IPS-18a (cell line): ENCODE measurements around the gene TGM2.

Source experiments
- H3K27ac ChIP-seq: one replicate; pipeline ENCODE4 v1.5.1; 2013; ENCODE audit warnings: low read length
- H3K27me3 ChIP-seq: one replicate; pipeline ENCODE4 v1.6.1; 2013; ENCODE audit warnings: mild to moderate bottlenecking, low read length; ENCODE audit not compliant: control insufficient read depth, insufficient read depth
- H3K36me3 ChIP-seq: one replicate; pipeline ENCODE4 v1.6.1; 2013; ENCODE audit warnings: low read depth, low read length; ENCODE audit not compliant: control insufficient read depth
- H3K4me1 ChIP-seq: one replicate; pipeline ENCODE4 v1.6.1; 2013; ENCODE audit warnings: low read depth, low read length; ENCODE audit not compliant: control insufficient read depth
- H3K4me3 ChIP-seq: one replicate; pipeline ENCODE4 v1.5.1; 2013; ENCODE audit warnings: low read length
- H3K9ac ChIP-seq: one replicate; pipeline ENCODE4 v1.6.1; 2013; ENCODE audit warnings: mild to moderate bottlenecking, low read length, moderate library complexity
- H3K9me3 ChIP-seq: one replicate; pipeline ENCODE4 v1.6.1; 2013; ENCODE audit warnings: low read depth, low read length; ENCODE audit not compliant: control insufficient read depth

The TGM2 gene

GRCh38 chr20:38137441-38138037 is 27.5 kb downstream of the TGM2 start:
- Histone ChIP-seq H3K9me3 (no peaks in the 10 kb centered on the region), H3K9ac (no peak overlapping the region), H3K4me1 (peaks cover 3% of the 10 kb centered on the region), H3K27me3 (no peaks in the 10 kb centered on the region), H3K4me3 (no peak overlapping the region), H3K27ac (no peak overlapping the region), H3K36me3 (no peaks in the 10 kb centered on the region)

- no peak overlapping the region for H3K27ac ChIP-seq
- peaks cover 3% of the 10 kb centered on the region for H3K4me1 ChIP-seq
- H3K9ac ChIP-seq, result no peak overlapping the region
- no peaks in the 10 kb centered on the region for H3K36me3 ChIP-seq
- H3K9me3 ChIP-seq, result no peaks in the 10 kb centered on the region
- no peak overlapping the region for H3K4me3 ChIP-seq
- no peaks in the 10 kb centered on the region for H3K27me3 ChIP-seq
These were observed 28.4 kb downstream of the TGM2 start for GRCh38 chr20:38136421-38137245.

GRCh38 chr20:38135651-38136420 is 29.2 kb downstream of the TGM2 start:
- no peak overlapping the region for H3K27ac ChIP-seq
- no peak overlapping the region for H3K9ac ChIP-seq
- H3K27me3 ChIP-seq, result no peaks in the 10 kb centered on the region
- H3K36me3 ChIP-seq, result no peaks in the 10 kb centered on the region
- no peaks in the 10 kb centered on the region for H3K9me3 ChIP-seq
- H3K4me1 ChIP-seq, result peaks cover 3% of the 10 kb centered on the region
- no peak overlapping the region for H3K4me3 ChIP-seq

- no peak overlapping the region for H3K9ac ChIP-seq
- H3K36me3 ChIP-seq, result no peaks in the 10 kb centered on the region
- H3K4me1 ChIP-seq, result peaks cover 3% of the 10 kb centered on the region
- H3K9me3 ChIP-seq, result no peaks in the 10 kb centered on the region
- no peak overlapping the region for H3K27ac ChIP-seq
- no peak overlapping the region for H3K4me3 ChIP-seq
- no peaks in the 10 kb centered on the region for H3K27me3 ChIP-seq
These were observed 29.8 kb downstream of the TGM2 start for GRCh38 chr20:38135271-38135650.

GRCh38 chr20:38134427-38135270 is 30.4 kb downstream of the TGM2 start:
- H3K27ac ChIP-seq, result no peak overlapping the region
- no peaks in the 10 kb centered on the region for H3K27me3 ChIP-seq
- no peaks in the 10 kb centered on the region for H3K36me3 ChIP-seq
- no peaks in the 10 kb centered on the region for H3K9me3 ChIP-seq
- no peak overlapping the region for H3K9ac ChIP-seq
- peaks cover 3% of the 10 kb centered on the region for H3K4me1 ChIP-seq
- no peak overlapping the region for H3K4me3 ChIP-seq

- Histone ChIP-seq H3K27ac (no peak overlapping the region), H3K4me3 (no peak overlapping the region), H3K9me3 (no peaks in the 10 kb centered on the region), H3K36me3 (no peaks in the 10 kb centered on the region), H3K27me3 (no peaks in the 10 kb centered on the region), H3K4me1 (peaks cover 3% of the 10 kb centered on the region), H3K9ac (no peak overlapping the region)
These were observed 31.2 kb downstream of the TGM2 start for GRCh38 chr20:38133680-38134426.

GRCh38 chr20:38132910-38133501 is 32.1 kb downstream of the TGM2 start:
- Histone ChIP-seq H3K4me3 (no peak overlapping the region), H3K9ac (no peak overlapping the region), H3K36me3 (no peaks in the 10 kb centered on the region), H3K27ac (no peak overlapping the region), H3K4me1 (peaks cover 3% of the 10 kb centered on the region), H3K9me3 (no peaks in the 10 kb centered on the region), H3K27me3 (no peaks in the 10 kb centered on the region)

- Histone ChIP-seq H3K9ac (no peak overlapping the region), H3K9me3 (no peaks in the 10 kb centered on the region), H3K36me3 (no peaks in the 10 kb centered on the region)
These were observed 32.7 kb downstream of the TGM2 start for GRCh38 chr20:38132156-38132909.

GRCh38 chr20:38131588-38132121 is 33.4 kb downstream of the TGM2 start:
- Histone ChIP-seq H3K4me1 (peaks cover 3% of the 10 kb centered on the region), H3K27me3 (no peaks in the 10 kb centered on the region), H3K9ac (no peak overlapping the region), H3K27ac (no peak overlapping the region), H3K36me3 (no peaks in the 10 kb centered on the region), H3K4me3 (no peak overlapping the region), H3K9me3 (no peaks in the 10 kb centered on the region)

More at GRCh38 chr20:38132156-38132909, 32.7 kb downstream of the TGM2 start:
- no peak overlapping the region for H3K4me3 ChIP-seq
- peaks cover 3% of the 10 kb centered on the region for H3K4me1 ChIP-seq
- H3K27me3 ChIP-seq, result no peaks in the 10 kb centered on the region
- H3K27ac ChIP-seq, result no peak overlapping the region
